ENCODE measurements around the gene IFNGR2. TPM values are rescaled to one million over a fixed set of nuclear protein-coding genes. Genes with fewer than 3 reads are reported as not detected.

Gene IFNGR2
- total and polyA plus RNA-seq, 2 donors (not counting 1 experiment from before 2014, with no cell fraction given): 96.0 to 108 TPM

GRCh38 chr21:33480481-33481103 is 77.4 kb downstream of the IFNGR2 start:
- Histone ChIP-seq H3K79me2 (ENCODE audit: control insufficient read depth, insufficient read depth, low read length) (peaks cover 15% of the 10 kb centered on the region), H3K4me1 (ENCODE audit: control insufficient read depth in 2 of 2, insufficient read depth in 2 of 2, low read length in 2 of 2) (peaks cover 12 to 14% of the 10 kb centered on the region in 2 donors), H4K20me1 (ENCODE audit: control insufficient read depth, insufficient read depth, low read length, poor library complexity, severe bottlenecking) (no peaks in the 10 kb centered on the region), H3K27me3 (replicated peaks in 1 of 4; ENCODE audit: control extremely low read depth in 1 of 4, control insufficient read depth in 3 of 4, insufficient read depth in 4 of 4, low read length in 3 of 4) (no peaks in the 10 kb centered on the region), H2AFZ (ENCODE audit: insufficient read depth, low read depth, low read length, poor library complexity, severe bottlenecking) (peak overlapping the region; percentile 89), H3K9me3 (ENCODE audit: control extremely low read depth in 1 of 3, control insufficient read depth in 2 of 3, insufficient read depth in 1 of 3, low read length in 2 of 3) (no peaks in the 10 kb centered on the region), H3K36me3 (replicated peaks in 1 of 2; ENCODE audit: control extremely low read depth in 1 of 2, control insufficient read depth in 1 of 2, extremely low read depth in 1 of 2, insufficient read depth in 2 of 2, low read length in 1 of 2) (no peaks in the 10 kb centered on the region), H3K27ac (ENCODE audit: low read length in 2 of 2) (peak overlapping the region; percentile 56 to 60), H3K9ac (ENCODE audit: low read length) (peak overlapping the region; percentile 75), H3K4me3 (ENCODE audit: control extremely low read depth in 1 of 5, extremely low read depth in 1 of 5, insufficient read depth in 1 of 5, low read depth in 2 of 5, low read length in 4 of 5) (peak overlapping the region; percentile 70 to 82 (median 78)), H3K4me2 (replicated peaks; ENCODE audit: low read depth, low read length, poor library complexity, severe bottlenecking) (peak overlapping the region; percentile 81)
- TF ChIP-seq EZH2 (IDR thresholded peaks at IDR 0.05; ENCODE audit: borderline replicate concordance, insufficient read depth, low read depth, low read length, poor library complexity, severe bottlenecking) (no peak), CTCF (IDR thresholded peaks at IDR 0.05) (no peak)
- Mint-ChIP-seq H3K27me3 (no peaks in the 10 kb centered on the region), H3K4me1 (peaks cover 17% of the 10 kb centered on the region), H3K9me3 (ENCODE audit: insufficient read depth) (no peaks in the 10 kb centered on the region), H3K4me3 (peak overlapping the region; percentile 94), H3K27ac (peak overlapping the region; percentile 95)
- ChIA-PET CTCF (interaction anchor here (0.7 to 2.6 kb wide), 16 partner anchors 8 to 709 kb away, joined by 3 to 18 read pairs (median 4); partner anchors contain the start of genes DNAJC28, IFNAR1, PAXBP1 and SON), POLR2A (interaction anchor here (0.7 to 2.7 kb wide), 12 partner anchors 10 to 709 kb away, joined by 3 to 44 read pairs (median 4); partner anchors contain the start of genes DNAJC28, DONSON, GART and IL10RB)
- intact Hi-C loops (cut with micrococcal nuclease): loop anchor here (1.0 kb wide), 2 partner anchors 11 to 62 kb away; partner anchors contain the start of genes DNAJC28 and GART
- DNase-seq: no peak
- 29% methylated on average over 4 of the region's 17 CpGs for WGBS (ENCODE audit: insufficient coverage)
- no peak for ATAC-seq (ENCODE audit: low read depth)

Measured in B cell (primary cell).